GM18502 (cell line): ENCODE measurements around the gene NOX4.
"Not testable (repeated sequence)": the region's sequence is repeated elsewhere in the genome, so short reads cannot be mapped to it uniquely, and the experiment has no call there.

Experiments
- ATAC-seq: cut with Tn5 transposase; IDR thresholded peaks from one replicate; pipeline ENCODE4 v1.9.1; 2021; ENCODE audit warnings: mild to moderate bottlenecking; ENCODE audit not compliant: unreplicated experiment, poor library complexity

NOX4 gene

DNA sequence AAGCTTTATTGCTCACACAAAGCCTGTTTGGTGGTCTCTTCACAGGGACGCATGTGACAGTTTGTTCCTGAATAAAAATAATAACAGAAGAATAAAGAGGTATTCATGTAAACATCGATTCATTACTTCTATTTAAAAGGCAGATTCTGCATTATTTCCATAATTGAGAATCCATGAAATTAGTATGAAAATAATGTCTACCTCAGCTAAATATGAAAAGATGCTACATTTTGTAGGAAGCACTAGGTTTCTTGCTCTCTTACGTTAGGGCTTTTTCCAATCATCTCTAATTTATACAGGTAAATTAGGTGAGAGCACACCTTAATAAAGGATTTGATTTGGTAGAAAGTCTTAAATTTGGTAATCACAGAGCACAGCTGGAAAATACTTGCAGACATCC, 103.7 kb downstream of the NOX4 start:
- ATAC-seq = not testable (repeated sequence)

DNA sequence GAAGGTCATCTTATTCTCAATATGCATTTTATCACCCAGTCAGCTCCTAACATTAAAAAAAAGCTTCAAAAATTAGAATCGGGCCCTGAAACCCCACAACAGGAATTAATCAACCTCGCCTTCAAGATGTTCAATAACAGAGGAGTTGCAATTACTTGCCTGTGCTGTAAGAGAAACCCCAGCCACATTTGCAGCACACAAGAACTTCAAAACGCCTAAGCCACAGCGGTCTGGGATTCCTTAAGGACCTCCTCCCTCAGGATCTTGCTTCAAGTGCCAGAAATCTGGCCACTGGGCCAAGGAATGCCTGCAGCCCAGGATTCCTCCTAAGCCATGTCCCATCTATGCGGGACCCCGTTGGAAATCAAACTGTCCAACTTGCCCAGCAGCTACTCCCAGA, 108.2 kb downstream of the NOX4 start:
- not testable (repeated sequence) for ATAC-seq

DNA sequence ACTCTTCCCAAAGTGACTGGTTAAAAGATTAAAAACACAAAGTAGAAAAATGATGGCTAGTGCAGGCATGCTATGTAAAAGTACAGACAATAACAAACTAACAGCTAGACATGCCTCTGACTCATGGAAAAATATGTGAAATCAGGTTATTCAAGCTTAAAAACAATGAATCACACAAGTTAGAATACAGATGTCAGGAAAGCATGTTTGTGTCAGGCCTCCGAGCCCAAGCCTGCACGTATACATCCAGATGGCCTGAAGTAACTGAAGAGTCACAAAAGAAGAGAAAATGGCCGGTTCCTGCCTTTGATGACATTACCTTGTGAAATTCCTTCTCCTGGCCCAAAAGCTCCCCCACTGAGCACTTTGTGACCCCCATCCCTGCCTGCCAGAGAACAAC, 110.1 kb downstream of the NOX4 start:
- no peak for ATAC-seq

DNA sequence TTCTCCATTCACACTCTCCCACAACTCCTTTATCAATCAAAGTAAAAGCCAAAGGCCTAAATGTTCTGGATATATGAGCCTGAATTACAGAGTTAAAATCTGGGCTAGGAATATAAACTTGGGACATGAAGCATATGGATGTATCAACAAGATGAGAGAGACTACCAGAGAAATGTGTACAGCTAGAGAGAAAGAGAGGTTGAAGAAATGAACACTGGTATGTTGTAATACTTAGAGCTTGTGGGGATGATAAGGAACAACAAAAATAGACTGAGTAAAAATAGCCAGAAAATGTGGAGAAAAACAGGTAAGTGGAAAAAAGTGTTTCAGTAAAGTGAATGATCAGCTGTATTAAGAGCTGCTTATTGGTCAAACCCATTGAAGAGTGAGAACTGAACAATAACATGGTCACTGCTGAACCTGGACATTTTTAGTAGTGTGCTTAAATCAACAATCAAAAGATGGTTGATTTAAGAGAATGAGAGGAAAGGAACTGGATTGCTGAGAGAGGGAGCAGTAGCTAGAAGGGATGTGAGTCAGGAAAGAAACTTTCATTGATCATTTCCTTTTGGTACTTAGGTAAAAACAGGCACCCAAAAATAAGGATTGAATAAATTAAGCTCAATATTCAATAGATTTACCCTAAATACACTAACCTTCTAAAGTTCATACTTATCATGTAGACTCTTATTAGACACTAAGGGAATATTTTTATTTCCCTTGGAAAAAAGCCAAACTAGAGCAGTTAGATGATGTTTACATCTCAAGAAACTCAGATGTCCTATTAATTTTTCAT, 111.0 kb downstream of the NOX4 start:
- ATAC-seq = not testable (repeated sequence)

DNA sequence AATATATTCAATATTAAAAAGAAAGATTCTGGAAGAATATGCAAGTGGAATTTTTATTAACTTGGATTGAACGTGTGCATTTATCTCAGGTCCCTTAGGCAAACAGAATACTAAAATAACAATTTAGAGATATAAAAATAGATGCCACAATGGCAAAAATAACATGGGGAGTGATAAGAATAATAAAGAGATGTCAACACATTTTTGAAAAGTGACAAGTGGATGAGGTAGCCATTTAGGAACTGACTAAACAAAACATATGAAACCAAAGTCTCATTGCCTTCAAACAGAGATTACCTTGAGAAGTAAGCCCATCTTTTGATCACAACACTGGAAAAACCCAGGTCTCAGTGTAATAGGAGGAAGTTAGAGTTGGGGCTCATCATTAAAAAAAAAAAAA, 112.2 kb downstream of the NOX4 start:
- not testable (repeated sequence) for ATAC-seq

DNA sequence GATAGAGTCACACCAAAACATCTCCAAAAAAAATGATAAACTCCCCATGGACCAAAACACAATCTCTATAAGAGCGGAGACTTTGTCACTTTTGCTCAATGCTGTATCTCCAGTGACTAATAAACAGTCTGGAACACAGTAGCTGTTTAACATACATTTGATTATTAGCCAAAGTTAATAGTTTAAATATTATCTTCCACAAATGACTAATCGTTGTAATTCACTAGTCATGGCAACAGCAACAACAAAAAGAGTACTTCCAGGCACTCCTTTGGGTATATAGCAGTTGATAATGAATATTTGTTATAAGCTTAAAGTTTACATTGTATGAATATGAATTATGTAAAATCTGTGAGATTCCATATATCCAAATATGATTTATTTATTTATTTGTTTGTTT, 121.8 kb downstream of the NOX4 start:
- ATAC-seq = not testable (repeated sequence)

DNA sequence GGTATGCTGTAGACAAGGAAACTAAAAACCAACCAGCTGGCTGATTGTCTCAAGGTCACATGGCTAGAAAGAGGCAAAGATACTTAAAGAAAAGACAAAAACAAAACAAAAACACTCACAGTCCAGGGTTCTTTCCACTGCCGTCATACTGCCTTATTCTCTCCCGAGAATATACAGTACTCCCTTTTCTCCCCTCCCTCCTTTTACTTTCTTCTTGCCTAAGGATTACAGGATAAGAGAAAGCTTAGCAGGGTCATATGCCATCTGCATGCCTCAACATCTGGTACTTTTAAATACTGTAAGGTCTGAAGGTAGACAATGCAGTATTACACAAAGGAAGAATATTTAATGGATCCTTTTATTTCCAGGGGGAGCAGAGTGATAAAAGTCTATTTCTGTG, 126.3 kb downstream of the NOX4 start:
- not testable (repeated sequence) for ATAC-seq

DNA sequence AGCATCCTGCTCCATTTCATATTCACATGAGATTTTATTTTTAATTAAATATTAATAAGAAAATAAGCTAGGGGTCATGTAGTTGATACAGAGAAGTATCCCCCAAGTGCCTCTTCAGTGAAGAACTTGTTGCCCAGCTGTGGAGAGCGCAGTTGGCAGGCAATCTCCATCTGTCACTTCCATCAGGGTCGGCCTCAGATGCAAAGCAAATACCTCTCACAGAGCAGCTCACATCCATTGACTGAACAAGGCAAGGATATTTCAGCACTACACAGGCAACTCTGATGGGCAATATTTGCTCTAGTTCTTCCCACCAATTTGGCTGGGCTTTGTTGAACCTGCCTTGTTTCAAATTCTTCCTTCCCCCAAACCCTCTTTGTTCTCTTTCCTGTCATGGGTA, 129.4 kb downstream of the NOX4 start:
- no peak for ATAC-seq

DNA sequence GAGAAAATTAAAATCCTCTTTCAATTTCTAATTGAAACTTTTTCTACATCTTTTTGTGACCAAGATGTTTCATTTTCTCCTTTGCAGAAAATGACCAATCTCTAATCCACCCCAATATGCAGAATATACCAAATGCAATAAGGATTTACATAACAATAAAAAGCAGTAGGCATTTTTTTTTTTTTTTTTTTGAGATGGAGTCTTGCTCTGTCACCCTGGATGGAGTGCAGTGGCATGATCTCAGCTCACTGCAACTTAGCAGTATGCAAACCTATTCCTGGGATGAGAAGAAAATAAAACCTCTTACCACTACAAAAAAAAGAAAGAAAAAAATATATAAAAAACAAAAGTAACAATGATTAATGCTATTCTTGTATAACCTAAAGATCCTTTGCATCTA, 132.0 kb downstream of the NOX4 start:
- not testable (repeated sequence) for ATAC-seq

DNA sequence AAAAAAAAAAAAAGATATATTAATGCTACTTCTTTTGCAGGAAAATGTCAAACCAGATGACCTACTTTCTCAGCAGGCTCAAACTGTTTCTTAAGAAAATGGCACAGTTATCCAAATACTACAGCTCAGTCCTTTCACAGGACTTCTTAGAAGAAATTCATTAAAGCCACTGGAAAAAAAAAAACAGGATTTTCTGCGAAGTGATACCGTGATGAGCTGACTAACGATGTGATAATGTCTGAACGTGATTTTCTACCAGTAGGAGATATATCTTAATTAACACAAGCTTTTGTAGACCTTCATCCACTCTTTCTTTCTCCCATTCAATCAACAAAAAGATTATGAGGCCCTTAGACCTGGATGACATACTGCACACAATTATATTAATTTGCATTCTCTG, 132.4 kb downstream of the NOX4 start:
- no peak for ATAC-seq

DNA sequence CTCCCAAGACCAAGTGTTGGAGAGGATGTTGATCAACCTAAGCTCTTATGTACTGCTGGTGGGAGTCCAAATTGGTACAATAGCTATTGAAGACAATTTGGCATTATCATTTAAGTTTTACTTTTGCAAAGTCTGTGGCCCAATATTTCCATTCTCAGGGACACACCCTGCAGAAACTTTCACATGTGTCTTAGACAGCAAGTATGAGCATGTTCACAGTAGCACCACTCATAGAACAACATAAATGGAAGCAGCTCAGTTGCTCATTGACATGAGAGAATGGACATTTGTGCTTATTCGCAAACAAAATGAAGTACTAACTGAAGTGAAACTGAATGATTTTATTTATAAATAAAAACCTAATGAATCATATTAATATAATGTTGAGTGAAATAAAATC, 135.5 kb downstream of the NOX4 start:
- no peak for ATAC-seq

DNA sequence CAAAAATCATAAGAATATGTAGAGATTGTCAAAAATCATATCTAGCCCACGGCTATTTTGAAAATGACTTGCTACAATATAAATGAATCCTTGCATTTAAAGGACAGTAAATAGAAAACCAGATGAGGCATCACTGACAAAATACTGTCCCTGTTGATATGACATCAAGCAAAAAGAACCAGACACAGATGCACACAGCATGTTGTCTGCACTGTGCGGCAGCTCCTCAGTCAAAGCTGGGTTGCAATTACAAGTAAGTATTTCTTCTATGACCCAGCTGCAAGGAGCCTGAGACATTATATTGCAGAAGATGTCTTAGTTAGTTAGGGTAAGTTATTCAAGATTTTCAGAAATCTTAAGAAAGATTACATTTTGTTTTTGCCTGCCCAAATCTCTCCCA, 136.7 kb downstream of the NOX4 start:
- ATAC-seq = not testable (repeated sequence)

DNA sequence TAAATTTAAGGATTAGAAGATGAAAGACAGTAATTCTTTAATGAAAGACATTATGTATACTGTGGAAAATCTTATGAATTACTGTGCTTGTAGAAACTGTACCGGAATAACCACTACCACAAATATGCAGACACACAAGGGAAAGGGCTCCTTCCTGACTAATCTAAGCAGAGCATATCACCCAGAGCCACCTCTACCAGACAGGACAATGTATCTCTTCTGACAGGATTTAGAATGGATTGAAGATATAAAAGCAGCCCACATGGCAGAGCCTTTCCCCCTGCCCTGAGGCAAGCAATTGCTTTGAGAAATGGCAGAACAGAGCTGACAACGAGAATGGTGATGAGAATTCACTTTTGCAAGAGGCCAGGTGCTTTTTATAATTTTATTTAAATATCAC, 144.1 kb downstream of the NOX4 start:
- ATAC-seq = no peak

DNA sequence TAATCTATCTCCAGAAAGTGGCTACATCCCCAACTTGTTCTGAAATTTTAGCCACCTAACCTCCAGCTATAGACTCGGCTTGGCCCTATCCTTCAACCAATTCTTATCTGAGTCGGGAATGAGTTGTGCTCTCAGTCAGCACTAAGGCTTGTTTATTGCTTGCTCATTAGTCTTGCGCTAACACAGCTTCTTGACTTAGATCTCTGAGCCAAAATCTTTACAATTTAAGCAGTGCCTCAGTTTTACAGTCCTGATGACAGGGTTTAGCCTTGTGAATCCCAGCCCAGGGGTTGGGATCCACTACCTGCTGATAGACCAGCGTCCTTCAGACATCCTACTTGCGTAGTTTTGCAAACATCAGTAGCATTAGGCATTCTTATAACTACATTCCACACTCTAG, 144.6 kb downstream of the NOX4 start:
- no peak for ATAC-seq

DNA sequence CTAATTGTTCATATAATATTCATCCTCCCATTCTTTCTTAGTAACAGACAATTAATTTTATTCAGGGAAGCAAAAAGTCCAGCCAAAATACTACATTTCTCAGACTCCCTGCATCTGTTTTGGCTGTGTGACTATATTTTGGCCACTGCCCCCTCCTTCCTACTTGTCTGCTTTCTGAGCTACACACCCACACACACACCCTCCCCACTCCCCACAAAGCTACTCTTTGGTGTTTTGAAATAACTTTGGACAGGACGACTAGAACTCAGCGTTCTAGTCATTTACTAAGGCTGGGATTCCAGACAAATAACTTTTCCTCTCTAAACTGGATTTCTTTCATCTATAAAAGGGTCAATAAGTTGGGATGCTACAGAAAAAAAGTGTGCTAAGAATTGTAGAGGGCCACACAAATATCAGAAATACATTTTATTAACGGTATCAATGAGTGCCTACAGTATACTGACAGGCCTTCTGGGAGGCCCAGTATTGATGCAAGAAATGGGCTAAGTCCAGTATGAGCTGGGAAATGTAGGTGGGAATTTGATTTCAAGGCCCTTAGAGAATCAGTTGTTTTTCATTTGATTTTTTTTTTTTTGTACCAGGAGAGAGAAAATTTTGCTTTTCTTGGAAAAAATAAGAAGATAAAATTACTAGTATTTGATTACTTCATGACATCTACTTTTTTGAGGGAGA, 148.1 kb downstream of the NOX4 start:
- ATAC-seq = not testable (repeated sequence)

DNA sequence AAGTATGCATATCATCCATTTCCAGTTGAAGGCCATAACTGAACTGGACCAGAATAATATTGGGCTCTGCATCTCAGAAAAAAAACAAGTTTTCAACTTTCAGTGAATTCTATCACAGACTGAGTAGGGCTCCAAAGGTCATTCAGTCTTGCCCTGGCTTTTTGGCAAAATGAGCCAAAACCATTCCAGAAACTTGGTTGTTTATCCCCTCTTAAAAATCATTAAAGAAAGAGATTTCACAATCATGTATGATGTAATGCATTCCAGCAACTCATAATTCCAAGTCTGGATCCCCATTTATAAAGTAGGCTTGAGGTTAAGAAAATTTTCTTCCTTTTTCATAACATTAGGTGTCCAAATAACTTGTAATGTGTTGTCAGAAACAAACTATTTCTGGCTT, 150.7 kb downstream of the NOX4 start:
- not testable (repeated sequence) for ATAC-seq

DNA sequence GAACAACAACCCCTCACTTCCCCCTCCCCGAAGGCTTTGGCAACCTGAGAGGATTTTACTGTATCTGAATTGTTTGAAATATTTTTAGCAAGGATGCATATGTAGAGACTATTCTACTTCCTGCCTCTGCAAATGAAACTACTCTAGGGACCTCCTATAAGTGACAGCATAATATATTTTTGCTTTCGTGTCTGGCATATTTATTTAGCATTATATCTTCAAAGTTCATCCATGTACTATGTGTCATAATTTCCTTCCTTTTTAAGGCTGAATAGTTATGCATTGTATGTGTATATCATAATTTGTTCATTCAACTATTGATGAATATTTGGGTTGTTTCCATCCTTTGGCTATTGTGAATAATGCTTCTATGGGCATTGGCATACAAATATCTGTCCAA, 153.1 kb downstream of the NOX4 start:
- not testable (repeated sequence) for ATAC-seq

DNA sequence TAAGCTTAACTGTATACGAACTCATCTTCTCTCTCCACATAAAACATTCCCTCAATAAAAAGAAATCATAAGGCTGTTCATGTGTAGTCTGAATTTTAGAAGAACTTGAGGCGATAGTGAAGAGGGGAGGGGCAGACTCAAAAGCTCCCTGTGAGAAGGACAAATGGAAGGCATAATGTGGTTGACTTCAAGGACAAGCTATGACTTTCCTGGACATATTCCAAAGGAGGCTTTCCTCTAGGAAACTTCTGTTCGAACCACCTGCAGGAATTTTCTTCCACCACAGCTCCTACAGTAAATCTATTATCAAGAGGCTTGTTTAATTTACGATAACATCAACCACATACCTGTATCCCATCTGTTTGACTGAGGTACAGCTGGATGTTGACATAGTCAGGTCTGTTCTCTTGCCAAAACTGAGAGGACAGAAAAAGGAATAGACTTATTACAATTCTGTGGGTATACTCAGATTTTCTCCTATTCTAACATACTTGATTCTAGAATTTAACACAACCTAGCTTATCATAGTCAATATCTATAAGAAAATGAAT, 154.0 kb downstream of the NOX4 start:
- not testable (repeated sequence) for ATAC-seq

DNA sequence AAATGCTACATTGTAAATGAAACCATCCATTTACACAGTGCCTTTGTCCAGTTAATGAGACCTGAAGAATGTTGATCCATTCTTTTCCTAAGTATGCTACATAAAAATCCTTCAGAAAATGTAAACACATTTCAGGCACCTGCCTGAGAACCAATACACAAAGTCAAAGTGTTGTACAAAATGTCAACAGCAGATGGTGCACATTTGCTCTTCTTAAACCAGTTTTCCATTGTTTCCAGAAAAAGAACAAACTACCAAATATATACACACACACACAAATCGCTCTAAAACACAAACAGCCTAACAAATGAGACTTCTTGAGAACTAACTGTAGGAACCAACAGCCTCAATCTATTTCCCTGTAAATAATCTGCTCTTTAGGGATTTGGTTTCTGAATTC, 157.5 kb downstream of the NOX4 start:
- not testable (repeated sequence) for ATAC-seq

DNA sequence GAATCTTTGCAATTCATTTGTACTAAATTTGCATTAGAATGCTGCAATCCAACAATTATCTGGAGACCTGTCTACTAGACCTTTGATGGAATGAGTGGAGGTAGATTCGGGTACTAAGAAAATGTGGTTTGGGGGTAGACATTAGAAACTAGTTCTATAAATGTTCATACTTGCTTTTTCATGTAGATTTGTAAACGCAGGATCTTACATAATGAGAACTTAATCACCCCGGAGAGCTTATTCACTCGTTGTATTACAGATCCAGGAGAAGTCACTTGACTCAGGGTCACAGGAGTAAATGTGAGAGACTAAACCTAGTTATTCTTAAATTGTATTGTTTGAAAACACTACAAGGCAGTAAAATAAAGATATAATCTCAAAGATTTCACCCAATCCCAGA, 159.2 kb downstream of the NOX4 start:
- ATAC-seq = not testable (repeated sequence)

DNA sequence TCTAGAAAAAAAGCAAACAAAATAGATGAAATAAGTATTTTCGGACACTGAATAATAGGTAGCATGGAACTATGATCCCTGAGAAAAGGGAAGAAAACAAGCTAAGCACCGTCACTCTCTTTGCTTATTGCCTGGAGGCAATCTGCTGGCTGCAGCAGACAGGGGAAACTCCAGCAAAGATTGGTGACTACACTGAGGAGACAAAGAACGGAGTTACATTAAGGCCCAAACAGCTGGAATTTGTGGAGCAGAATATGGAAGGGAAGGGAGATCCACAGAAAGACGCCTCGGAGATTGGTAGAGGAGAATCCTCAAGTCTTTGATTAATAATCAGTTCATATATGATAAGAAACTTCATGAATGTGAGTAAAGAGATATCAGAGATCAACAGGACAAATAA, 163.3 kb downstream of the NOX4 start:
- no peak for ATAC-seq

DNA sequence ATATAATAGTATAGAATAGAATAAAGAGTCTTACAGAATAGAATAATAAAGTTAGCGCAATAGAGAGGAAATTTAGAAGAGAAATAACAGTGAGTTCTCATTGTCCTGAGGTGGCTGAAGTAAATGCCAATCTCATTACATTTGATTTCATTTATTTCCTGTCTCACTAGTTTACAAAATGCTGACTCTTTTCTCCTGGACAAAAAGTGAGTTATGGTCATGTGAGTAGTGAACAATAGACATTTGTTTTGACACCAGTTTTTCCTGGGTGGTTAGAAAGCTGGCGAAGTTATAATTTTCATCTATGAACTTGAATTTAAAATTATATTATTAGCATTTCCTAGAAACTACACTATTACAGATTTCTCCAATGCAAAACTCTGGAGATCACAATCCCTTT, 169.8 kb downstream of the NOX4 start:
- ATAC-seq = no peak
